K562 (cell line): ENCODE results near the gene CCDC13. TPM values are rescaled to one million over a fixed set of nuclear protein-coding genes. Genes with fewer than 3 reads are reported as not detected.

Experiments used
- ATAC-seq: fragments of 200-7000 bp; cut with Tn5 transposase; 3 replicates; pipeline ENCODE4 v1.9.1; 2020; ENCODE audit warnings: moderate library complexity
- BruUV-seq: library from RNA; stranded (reverse); fragments of 400-500 nt; replicated peaks from 2 replicates; lab custom pipeline; 2021; lab: Mats Ljungman, UMichigan
- CTCF ChIA-PET: fragments of 300-600 bp; formaldehyde crosslinking; extraction: SDS; loops from one replicate; lab custom pipeline; 2021; ENCODE audit warnings: low intra/inter-chr PET ratio; lab: Yijun Ruan, JAX
- POLR2A ChIA-PET: fragments of 300-600, 350-650 bp; sonication (Branson Sonifier 250); formaldehyde crosslinking; extraction: SDS; loops from one replicate; lab custom pipeline; 2021; ENCODE audit warnings: antibody characterized with exemption, inconsistent platforms; lab: Yijun Ruan, JAX
- DNase-seq, 4 experiments: peaks; one replicate each; pipeline versions ENCODE4 v3.0.0 to v3.0.0-alpha.2; 2011 to 2018; ENCODE audit warnings: low spot score in 3 of 4, mixed read lengths in 3 of 4; ENCODE audit errors: extremely low read depth in 1 of 4
- FAIRE-seq: peaks from 2 replicates; lab custom pipeline; 2011; peaks lifted over from hg19 to GRCh38; lab: Jason Lieb, UNC
- H2AFZ ChIP-seq: 2 replicates; pipeline ENCODE4 v1.6.0; 2011; ENCODE audit warnings: low read depth, low read length, control low read depth, inconsistent platforms
- H3K27ac ChIP-seq: fragments of 200-600 bp; 3 replicates; pipeline ENCODE4 v1.8.0; 2011; ENCODE audit warnings: low read depth, mild to moderate bottlenecking, control low read depth, inconsistent platforms, low read length, moderate library complexity, mixed read lengths; ENCODE audit errors: extremely low read depth
- H3K27me3 ChIP-seq, 2 experiments: fragments of 300-600 bp in 1 of 2; 2 replicates in 1 of 2; 3 replicates in 1 of 2; pipeline versions ENCODE4 v1.6.0 to v1.8.0; 2011; ENCODE audit warnings: inconsistent platforms in 2 of 2, low read length in 2 of 2, mild to moderate bottlenecking in 1 of 2, mixed read lengths in 1 of 2, moderate library complexity in 1 of 2; ENCODE audit not compliant: control insufficient read depth in 2 of 2, insufficient read depth in 2 of 2
- H3K36me3 ChIP-seq: fragments of 300-600 bp; 3 replicates; pipeline ENCODE4 v1.8.0; 2011; ENCODE audit warnings: mild to moderate bottlenecking, low read length, inconsistent platforms; ENCODE audit not compliant: control insufficient read depth, insufficient read depth
- H3K4me1 ChIP-seq, 2 experiments: fragments of 200-600 bp in 1 of 2; replicated peaks in 1 of 2; 2 replicates in 1 of 2; 3 replicates in 1 of 2; pipeline versions ENCODE4 v1.5.1 to v1.8.0; 2011; ENCODE audit warnings: inconsistent platforms in 2 of 2, low read length in 2 of 2, mild to moderate bottlenecking in 1 of 2, mixed read lengths in 1 of 2, moderate library complexity in 1 of 2; ENCODE audit not compliant: control insufficient read depth in 2 of 2, insufficient read depth in 2 of 2
- H3K4me2 ChIP-seq: 2 replicates; pipeline ENCODE4 v1.6.1; 2011; ENCODE audit warnings: low read length, control low read depth, inconsistent platforms, mixed read lengths; ENCODE audit not compliant: insufficient read depth
- H3K4me3 ChIP-seq: fragments of 200-600 bp; sonication (generic), shearing (Covaris generic); 2 replicates; pipeline ENCODE4 v1.5.1; 2016; ENCODE audit warnings: control low read depth, inconsistent platforms
- H3K79me2 ChIP-seq: fragments of 200-600 bp; 3 replicates; pipeline ENCODE4 v1.8.0; 2011; ENCODE audit warnings: low read length, inconsistent platforms; ENCODE audit not compliant: control insufficient read depth, insufficient read depth
- H3K9ac ChIP-seq, 2 experiments: 2 replicates each; pipeline versions ENCODE4 v1.6.0 to v1.6.1; 2011; ENCODE audit warnings: low read depth in 2 of 2, low read length in 2 of 2, control low read depth in 1 of 2, inconsistent platforms in 1 of 2, mild to moderate bottlenecking in 1 of 2, mixed read lengths in 1 of 2; ENCODE audit not compliant: insufficient read depth in 1 of 2
- H3K9me1 ChIP-seq: one replicate; pipeline ENCODE4 v1.6.0; 2011; ENCODE audit warnings: inconsistent platforms, mild to moderate bottlenecking, low read length, moderate library complexity; ENCODE audit not compliant: control insufficient read depth, insufficient read depth
- H3K9me3 ChIP-seq: replicated peaks from 2 replicates; pipeline ENCODE4 v1.5.1; 2011; ENCODE audit warnings: low read depth, low read length, inconsistent platforms; ENCODE audit not compliant: control insufficient read depth, insufficient read depth
- H4K20me1 ChIP-seq: replicated peaks from 2 replicates; pipeline ENCODE4 v1.6.1; 2011; ENCODE audit warnings: low read length, inconsistent platforms, mixed read lengths; ENCODE audit not compliant: control insufficient read depth, insufficient read depth
- MAFF ChIP-seq: IDR thresholded peaks from 2 replicates; pipeline ENCODE4 v1.6.1; 2012; ENCODE audit warnings: low read length, improper control_type of control experiment
- MAFK ChIP-seq: IDR thresholded peaks from 2 replicates; pipeline ENCODE4 v1.6.1; 2011; ENCODE audit warnings: low read length, improper control_type of control experiment
- TAF1 ChIP-seq: IDR thresholded peaks from 2 replicates; pipeline ENCODE4 v1.6.1; 2011; ENCODE audit warnings: mild to moderate bottlenecking, low read length, moderate library complexity; ENCODE audit not compliant: insufficient read depth, control insufficient read depth, severe bottlenecking; ENCODE audit errors: extremely low read depth
- TRIM24 ChIP-seq, 2 experiments: fragments of 450-650 bp; IDR thresholded peaks; 2 replicates each; pipeline ENCODE4 v1.6.1; 2016
- WGBS: fragments of 100-300 bp; shearing (Covaris generic); methylation state at CpG from one replicate; pipeline ENCODE4 v1.1.6; 2016; ENCODE audit warnings: low coverage, mixed read lengths; ENCODE audit not compliant: insufficient coverage; ENCODE audit errors: missing lambda C conversion rate; 5-methylcytosine and 5-hydroxymethylcytosine counted together
- in situ Hi-C: fragments of 300-500 bp; cut with MboI; formaldehyde crosslinking; loops from 4 replicates; pipeline ENCODE4 v1.15.0; 2018; ENCODE audit warnings: inconsistent platforms, mixed read lengths
- intact Hi-C: fragments of 100-400 bp; cut with micrococcal nuclease; formaldehyde crosslinking; loops from 2 replicates; pipeline ENCODE4 v1.14.2; 2022
- polyA plus RNA-seq, 8 experiments: library from polyadenylated mRNA; depleted of rRNA in 4 of 8; stranded (reverse) in 5 of 8; unstranded in 3 of 8; fragments of >200 nt; fragmentation: Nextera tagmentation in 2 of 8; fragmentation: Illumina TruSeq in 1 of 8; extraction: Ambion mirVana in 2 of 8; extraction: Trizol in 1 of 8; gene quantifications; 2 replicates each; pipeline versions ENCODE4 v1.2.1 to v1.2.3, GENCODE V29; 2011 to 2014; ENCODE audit warnings: inconsistent platforms in 1 of 8, missing spikeins in 1 of 8
- total RNA-seq, 7 experiments: library from RNA; depleted of rRNA in 6 of 7; stranded (reverse); fragments of >200 nt in 6 of 7; fragmentation: Illumina TruSeq in 2 of 7; extraction: Trizol in 2 of 7; gene quantifications; 2 replicates each; pipeline versions ENCODE4 v1.2.1 to v1.2.3, GENCODE V29; 2011 to 2021; ENCODE audit warnings: low replicate concordance in 1 of 7
- TF ChIP-seq, protein P1 (sequence below), 2 experiments: fragments of 450-650 bp; conservative IDR thresholded peaks; 2 replicates each; pipeline ENCODE4 v1.6.1; 2017; ENCODE audit warnings: mild to moderate bottlenecking in 2 of 2, moderate library complexity in 2 of 2
- TF ChIP-seq, protein P2 (sequence below), 2 experiments: fragments of 450-650 bp; formaldehyde crosslinking in 1 of 2; IDR thresholded peaks; 2 replicates each; pipeline versions ENCODE4 v1.4.0 to v1.6.1; 2014 to 2020; ENCODE audit warnings: mild to moderate bottlenecking in 2 of 2, borderline replicate concordance in 1 of 2, low read depth in 1 of 2
- TF ChIP-seq, protein P3 (sequence below): fragments of 450-650 bp; formaldehyde crosslinking; IDR thresholded peaks from 2 replicates; pipeline ENCODE4 v1.4.0; 2020; ENCODE audit warnings: mild to moderate bottlenecking, moderate library complexity

The CCDC13 gene
- total and polyA plus RNA-seq, 9 of the 15 experiments (the other 6 are each of a cell fraction or from before 2014, with no cell fraction given): 0.20 to 0.70 (median 0.48) TPM; not detected in 2

DNA sequence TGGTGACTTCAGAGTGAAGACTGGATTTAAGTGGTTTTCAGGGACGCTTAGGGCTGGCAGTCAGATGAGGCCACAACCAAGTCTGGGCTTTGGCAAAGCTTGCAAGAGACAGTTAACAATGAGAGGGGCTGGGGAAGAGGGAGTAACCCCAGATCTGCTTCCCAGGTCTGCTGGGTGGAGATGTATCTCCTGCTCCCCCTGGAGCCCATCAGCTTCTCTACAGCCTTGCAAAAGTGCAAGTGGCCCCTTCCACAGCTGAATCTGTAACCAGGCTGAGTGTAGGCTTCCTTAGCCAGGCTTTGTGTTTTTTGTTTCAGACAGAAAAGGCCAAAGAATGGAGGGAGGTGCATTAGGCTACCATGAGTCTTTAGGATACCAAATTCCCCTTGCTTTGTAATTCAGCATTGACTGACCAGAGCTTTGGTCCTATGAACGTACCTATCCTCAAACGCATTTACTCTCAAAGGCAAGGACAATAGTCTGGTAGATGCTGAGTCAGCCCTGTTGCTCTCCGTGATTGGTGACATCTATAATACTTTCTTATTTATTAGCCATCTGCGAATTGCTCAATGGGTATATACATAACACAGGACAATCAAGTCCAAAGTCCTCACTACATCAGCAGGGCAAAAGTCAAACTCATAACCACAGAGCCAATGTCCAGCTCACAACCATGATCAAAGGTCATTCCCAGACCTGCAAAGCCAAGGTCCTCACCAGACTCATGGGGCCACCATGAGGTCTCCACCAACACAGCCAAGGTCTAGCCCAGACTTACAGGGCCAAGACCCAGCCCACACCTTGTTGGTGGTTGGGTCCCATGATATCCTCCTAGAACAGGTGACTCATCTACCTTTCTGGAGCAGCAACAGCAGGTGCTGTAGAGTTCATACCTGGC is 17.1 kb downstream of the CCDC13 start:
- no peaks in the 10 kb centered on the region for H3K9me3 ChIP-seq
- BruUV-seq: no TSS peak
- H3K27ac ChIP-seq: no peak overlapping the region
- no peak overlapping the region for H3K9ac ChIP-seq
- DNase-seq (peak; percentile 42 to 71 (median 52)), ATAC-seq (peak; percentile 97), FAIRE-seq (peak; percentile 87)
- POLR2A ChIA-PET: no interaction called here
- peaks cover 15 to 45% of the 10 kb centered on the region in 2 experiments for H3K27me3 ChIP-seq
- H3K4me2 ChIP-seq: no peak overlapping the region
- no peak overlapping the region for H3K4me3 ChIP-seq
- 0 out of 2 replicates have a peak, but pooled peaks cover 3% of the 10 kb centered on the region for H4K20me1 ChIP-seq
- H2AFZ ChIP-seq: no peak overlapping the region
- intact Hi-C loops: loop anchor here (1.0 to 10.0 kb wide), 2 partner anchors 95 to 521 kb away; no protein-coding TSS in a partner anchor
- no peaks in the 10 kb centered on the region for H3K9me1 ChIP-seq
- no peaks in the 10 kb centered on the region for H3K79me2 ChIP-seq
- in situ Hi-C loops: no loop called here
- CTCF ChIA-PET: interaction anchor here (0.6 to 1.4 kb wide), 4 partner anchors 9 to 311 kb away, joined by 3 read pairs; no protein-coding TSS in a partner anchor
- H3K4me1 ChIP-seq: no peaks in the 10 kb centered on the region
- no peaks in the 10 kb centered on the region for H3K36me3 ChIP-seq
- WGBS: 11% methylated on average over 5 of the region's 5 CpGs
- TF ChIP-seq, protein P1, sequence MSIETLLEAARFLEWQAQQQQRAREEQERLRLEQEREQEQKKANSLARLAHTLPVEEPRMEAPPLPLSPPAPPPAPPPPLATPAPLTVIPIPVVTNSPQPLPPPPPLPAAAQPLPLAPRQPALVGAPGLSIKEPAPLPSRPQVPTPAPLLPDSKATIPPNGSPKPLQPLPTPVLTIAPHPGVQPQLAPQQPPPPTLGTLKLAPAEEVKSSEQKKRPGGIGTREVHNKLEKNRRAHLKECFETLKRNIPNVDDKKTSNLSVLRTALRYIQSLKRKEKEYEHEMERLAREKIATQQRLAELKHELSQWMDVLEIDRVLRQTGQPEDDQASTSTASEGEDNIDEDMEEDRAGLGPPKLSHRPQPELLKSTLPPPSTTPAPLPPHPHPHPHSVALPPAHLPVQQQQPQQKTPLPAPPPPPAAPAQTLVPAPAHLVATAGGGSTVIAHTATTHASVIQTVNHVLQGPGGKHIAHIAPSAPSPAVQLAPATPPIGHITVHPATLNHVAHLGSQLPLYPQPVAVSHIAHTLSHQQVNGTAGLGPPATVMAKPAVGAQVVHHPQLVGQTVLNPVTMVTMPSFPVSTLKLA (conservative IDR thresholded peaks at IDR 0.05): no peak
- TF ChIP-seq TRIM24 (IDR thresholded peaks at IDR 0.05) (no peak), MAFF (peak; percentile 53; the same call in 1 of the 2 replicates), TAF1 (no peak), MAFK (0 out of 2 replicates have a peak, but pooled peaks have one; percentile 32)
- TF ChIP-seq, protein P2, sequence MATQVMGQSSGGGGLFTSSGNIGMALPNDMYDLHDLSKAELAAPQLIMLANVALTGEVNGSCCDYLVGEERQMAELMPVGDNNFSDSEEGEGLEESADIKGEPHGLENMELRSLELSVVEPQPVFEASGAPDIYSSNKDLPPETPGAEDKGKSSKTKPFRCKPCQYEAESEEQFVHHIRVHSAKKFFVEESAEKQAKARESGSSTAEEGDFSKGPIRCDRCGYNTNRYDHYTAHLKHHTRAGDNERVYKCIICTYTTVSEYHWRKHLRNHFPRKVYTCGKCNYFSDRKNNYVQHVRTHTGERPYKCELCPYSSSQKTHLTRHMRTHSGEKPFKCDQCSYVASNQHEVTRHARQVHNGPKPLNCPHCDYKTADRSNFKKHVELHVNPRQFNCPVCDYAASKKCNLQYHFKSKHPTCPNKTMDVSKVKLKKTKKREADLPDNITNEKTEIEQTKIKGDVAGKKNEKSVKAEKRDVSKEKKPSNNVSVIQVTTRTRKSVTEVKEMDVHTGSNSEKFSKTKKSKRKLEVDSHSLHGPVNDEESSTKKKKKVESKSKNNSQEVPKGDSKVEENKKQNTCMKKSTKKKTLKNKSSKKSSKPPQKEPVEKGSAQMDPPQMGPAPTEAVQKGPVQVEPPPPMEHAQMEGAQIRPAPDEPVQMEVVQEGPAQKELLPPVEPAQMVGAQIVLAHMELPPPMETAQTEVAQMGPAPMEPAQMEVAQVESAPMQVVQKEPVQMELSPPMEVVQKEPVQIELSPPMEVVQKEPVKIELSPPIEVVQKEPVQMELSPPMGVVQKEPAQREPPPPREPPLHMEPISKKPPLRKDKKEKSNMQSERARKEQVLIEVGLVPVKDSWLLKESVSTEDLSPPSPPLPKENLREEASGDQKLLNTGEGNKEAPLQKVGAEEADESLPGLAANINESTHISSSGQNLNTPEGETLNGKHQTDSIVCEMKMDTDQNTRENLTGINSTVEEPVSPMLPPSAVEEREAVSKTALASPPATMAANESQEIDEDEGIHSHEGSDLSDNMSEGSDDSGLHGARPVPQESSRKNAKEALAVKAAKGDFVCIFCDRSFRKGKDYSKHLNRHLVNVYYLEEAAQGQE (IDR thresholded peaks at IDR 0.05; ENCODE audit: borderline replicate concordance): peak; percentile 43; the same call in 1 of the 2 replicates
- TF ChIP-seq, protein P2 (CRISPR knock-in tag; IDR thresholded peaks at IDR 0.05; ENCODE audit: low read depth): no peak
- TF ChIP-seq, protein P3, sequence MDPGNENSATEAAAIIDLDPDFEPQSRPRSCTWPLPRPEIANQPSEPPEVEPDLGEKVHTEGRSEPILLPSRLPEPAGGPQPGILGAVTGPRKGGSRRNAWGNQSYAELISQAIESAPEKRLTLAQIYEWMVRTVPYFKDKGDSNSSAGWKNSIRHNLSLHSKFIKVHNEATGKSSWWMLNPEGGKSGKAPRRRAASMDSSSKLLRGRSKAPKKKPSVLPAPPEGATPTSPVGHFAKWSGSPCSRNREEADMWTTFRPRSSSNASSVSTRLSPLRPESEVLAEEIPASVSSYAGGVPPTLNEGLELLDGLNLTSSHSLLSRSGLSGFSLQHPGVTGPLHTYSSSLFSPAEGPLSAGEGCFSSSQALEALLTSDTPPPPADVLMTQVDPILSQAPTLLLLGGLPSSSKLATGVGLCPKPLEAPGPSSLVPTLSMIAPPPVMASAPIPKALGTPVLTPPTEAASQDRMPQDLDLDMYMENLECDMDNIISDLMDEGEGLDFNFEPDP (CRISPR knock-in tag): no peak
